Endothelial cell of umbilical vein (primary cell): Measurements from ENCODE around the gene NSUN7. TPM values are rescaled to one million over a fixed set of nuclear protein-coding genes. Genes with fewer than 3 reads are reported as not detected.

Experiments used
- BruUV-seq: library from RNA; stranded (reverse); fragments of 400-500 nt; replicated peaks from 2 replicates; lab custom pipeline; 2021; lab: Mats Ljungman, UMichigan
- CTCF ChIA-PET: fragments of 300-600, 350-600 bp; sonication (Branson Sonifier 250); formaldehyde crosslinking; loops from one replicate; lab custom pipeline; 2021; ENCODE audit warnings: antibody characterized with exemption, inconsistent platforms; lab: Charles Lee
- POLR2A ChIA-PET: fragments of 300-600, 350-600 bp; sonication (Branson Sonifier 250); formaldehyde crosslinking; loops from one replicate; lab custom pipeline; 2021; ENCODE audit warnings: antibody characterized with exemption, inconsistent platforms; lab: Charles Lee
- DNase-seq: peaks from one replicate; pipeline ENCODE4 v3.0.0-alpha.2; 2011; ENCODE audit warnings: low read depth, low spot score
- FAIRE-seq: peaks from 2 replicates; lab custom pipeline; 2011; peaks lifted over from hg19 to GRCh38; lab: Jason Lieb, UNC
- H2AFZ ChIP-seq: 2 replicates; pipeline ENCODE4 v1.6.0; 2012; ENCODE audit warnings: low read depth, low read length, control low read depth, inconsistent platforms
- H3K27ac ChIP-seq: 2 replicates; pipeline ENCODE4 v1.5.1; 2011; ENCODE audit warnings: low read depth, mild to moderate bottlenecking, control low read depth, low read length, moderate library complexity; ENCODE audit not compliant: insufficient read depth
- H3K27me3 ChIP-seq, 2 experiments: 2 replicates each; pipeline versions ENCODE4 v1.6.0 to v1.6.1; 2011; ENCODE audit warnings: low read length in 2 of 2, mixed read lengths in 1 of 2; ENCODE audit not compliant: control insufficient read depth in 2 of 2, insufficient read depth in 2 of 2
- H3K36me3 ChIP-seq, 2 experiments: 2 replicates in 1 of 2; 3 replicates in 1 of 2; pipeline ENCODE4 v1.5.1; 2011; ENCODE audit warnings: low read length in 2 of 2, mild to moderate bottlenecking in 1 of 2, moderate library complexity in 1 of 2; ENCODE audit not compliant: control insufficient read depth in 2 of 2, insufficient read depth in 2 of 2; ENCODE audit errors: extremely low read depth in 1 of 2
- H3K4me1 ChIP-seq: 3 replicates; pipeline ENCODE4 v1.5.1; 2011; ENCODE audit warnings: mild to moderate bottlenecking, low read length; ENCODE audit not compliant: control insufficient read depth, insufficient read depth; ENCODE audit errors: extremely low read depth
- H3K4me2 ChIP-seq: 2 replicates; pipeline ENCODE4 v1.6.1; 2011; ENCODE audit warnings: low read length, control low read depth, mixed read lengths; ENCODE audit not compliant: insufficient read depth
- H3K4me3 ChIP-seq, 3 experiments: fragments of 200-600 bp in 1 of 3; sonication (generic), shearing (Covaris generic) in 1 of 3; replicated peaks in 1 of 3; 2 replicates each; pipeline ENCODE4 v1.5.1; 2011 to 2016; ENCODE audit warnings: control low read depth in 3 of 3, low read length in 3 of 3, mild to moderate bottlenecking in 2 of 3, inconsistent platforms in 1 of 3, low read depth in 1 of 3, moderate library complexity in 1 of 3; ENCODE audit not compliant: insufficient read depth in 1 of 3
- H3K79me2 ChIP-seq: 2 replicates; pipeline ENCODE4 v1.6.0; 2012; ENCODE audit warnings: low read length, inconsistent platforms; ENCODE audit not compliant: control insufficient read depth, insufficient read depth
- H3K9ac ChIP-seq: replicated peaks from 2 replicates; pipeline ENCODE3; 2011; ENCODE audit warnings: low read length, control low read depth; ENCODE audit not compliant: insufficient read depth; ENCODE audit errors: extremely low read depth
- H3K9me1 ChIP-seq: replicated peaks from 3 replicates; pipeline ENCODE4 v1.6.0; 2011; ENCODE audit warnings: mild to moderate bottlenecking, low read length; ENCODE audit not compliant: control insufficient read depth, insufficient read depth; ENCODE audit errors: extremely low read depth
- H3K9me3 ChIP-seq: replicated peaks from 2 replicates; pipeline ENCODE4 v1.5.1; 2012; ENCODE audit warnings: low read length, inconsistent platforms; ENCODE audit not compliant: control insufficient read depth, insufficient read depth
- H4K20me1 ChIP-seq: replicated peaks from 2 replicates; pipeline ENCODE3; 2011; ENCODE audit warnings: mild to moderate bottlenecking, low read length; ENCODE audit not compliant: control insufficient read depth, insufficient read depth; ENCODE audit errors: extremely low read depth
- EZH2 ChIP-seq: IDR thresholded peaks from 2 replicates; pipeline ENCODE4 v1.6.1; 2012; ENCODE audit warnings: borderline replicate concordance, low read depth, mild to moderate bottlenecking, moderate library complexity, low read length, inconsistent platforms; ENCODE audit not compliant: severe bottlenecking
- FOS ChIP-seq: IDR thresholded peaks from 2 replicates; pipeline ENCODE4 v1.6.1; 2011; ENCODE audit warnings: mild to moderate bottlenecking, low read length, moderate library complexity, borderline replicate concordance; ENCODE audit not compliant: insufficient read depth
- GATA2 ChIP-seq: IDR thresholded peaks from 2 replicates; pipeline ENCODE4 v1.7.0; 2011; ENCODE audit warnings: low read depth, mild to moderate bottlenecking, moderate library complexity, mixed read lengths, low read length; ENCODE audit not compliant: insufficient read length, insufficient read depth
- JUN ChIP-seq: IDR thresholded peaks from 2 replicates; pipeline ENCODE4 v1.6.1; 2011; ENCODE audit warnings: borderline replicate concordance, low read depth; ENCODE audit not compliant: insufficient read length, insufficient read depth
- MYC ChIP-seq: IDR thresholded peaks from one replicate; pipeline ENCODE4 v1.6.1; 2011; ENCODE audit warnings: mild to moderate bottlenecking, low read depth, low read length
- POLR2A ChIP-seq: IDR thresholded peaks from 2 replicates; pipeline ENCODE4 v1.6.1; 2012; ENCODE audit warnings: low read depth, mild to moderate bottlenecking, control low read depth, low read length
- POLR2AphosphoS5 ChIP-seq: IDR thresholded peaks from 2 replicates; pipeline ENCODE4 v1.6.1; 2012; ENCODE audit warnings: low read depth, mild to moderate bottlenecking, control low read depth, low read length, moderate library complexity; ENCODE audit not compliant: insufficient read depth
- dilution Hi-C: fragments of 300-500 bp; cut with MboI; formaldehyde crosslinking; loops from one replicate; pipeline ENCODE4 v1.15.0; 2019; ENCODE audit warnings: low sequenced_read_pairs; ENCODE audit not compliant: extremely low pct_ligation_motif_present
- intact Hi-C: fragments of 100-400 bp; cut with micrococcal nuclease; formaldehyde crosslinking; loops from one replicate; pipeline ENCODE4 v1.10.0; 2022
- polyA plus RNA-seq, 4 experiments: library from polyadenylated mRNA; depleted of rRNA in 3 of 4; stranded (reverse) in 3 of 4; unstranded in 1 of 4; fragments of >200 nt; gene quantifications; 2 replicates each; pipeline versions ENCODE4 v1.2.1 to v1.2.3, GENCODE V29; 2011 to 2012; ENCODE audit warnings: missing spikeins in 1 of 4
- total RNA-seq: library from RNA; stranded (reverse); gene quantifications from 2 replicates; pipeline ENCODE4 v1.2.3, GENCODE V29; 2021
- TF ChIP-seq, protein P1 (sequence below): IDR thresholded peaks from 2 replicates; pipeline ENCODE4 v1.6.1; 2011; ENCODE audit not compliant: insufficient read depth, insufficient read length
- TF ChIP-seq, protein P2 (sequence below), 2 donors: IDR thresholded peaks; 1 replicate in 1 of 2; 2 replicates in 1 of 2; pipeline ENCODE4 v1.5.1; 2011; ENCODE audit warnings: low read length in 2 of 2, mild to moderate bottlenecking in 2 of 2, moderate library complexity in 2 of 2, control low read depth in 1 of 2, inconsistent platforms in 1 of 2, low read depth in 1 of 2; ENCODE audit not compliant: insufficient read depth in 1 of 2; ENCODE audit errors: extremely low read depth in 1 of 2

Gene NSUN7
- total and polyA plus RNA-seq, 2 donors (not counting 3 experiments of a cell fraction or from before 2014, with no cell fraction given): 0.03 to 0.20 TPM

DNA sequence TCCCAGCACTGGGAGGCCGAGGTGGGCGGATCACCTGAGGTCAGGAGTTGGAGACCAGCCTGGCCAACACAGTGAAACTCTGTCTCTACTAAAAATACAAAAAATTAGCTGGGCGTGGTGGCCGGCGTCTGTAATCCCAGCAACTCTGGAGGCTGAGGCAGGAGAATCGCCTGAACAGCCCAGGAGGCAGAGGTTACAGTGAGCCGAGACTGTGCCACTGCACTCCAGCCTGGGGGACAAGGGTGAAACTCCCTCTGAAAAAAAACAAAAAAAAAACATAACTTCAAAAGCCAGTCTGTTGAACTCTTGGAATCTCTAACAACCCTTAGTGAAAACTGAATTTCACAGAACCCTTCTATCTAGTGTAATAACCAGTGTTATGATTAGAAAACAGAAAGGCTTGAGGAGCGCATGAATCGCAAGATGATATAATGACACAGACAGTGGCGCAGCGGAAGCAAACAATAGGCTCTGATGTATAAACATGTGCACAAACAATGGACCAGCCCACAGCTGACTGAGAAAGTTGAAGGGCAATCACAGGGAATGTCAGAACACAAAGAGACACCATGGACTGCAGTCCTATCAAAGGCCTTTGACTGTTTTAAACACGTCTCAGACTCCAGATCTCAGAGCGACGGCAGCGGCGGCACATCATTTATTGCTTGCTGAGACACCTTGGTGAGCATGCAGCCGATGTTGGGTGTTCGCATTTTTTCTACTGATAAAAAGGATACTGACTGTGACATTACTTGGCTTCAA, 81.6 kb downstream of the NSUN7 start:
- no peak overlapping the region for H3K27ac ChIP-seq
- no peaks in the 10 kb centered on the region for H4K20me1 ChIP-seq
- dilution Hi-C loops (no loop called here), intact Hi-C loops (no loop called here)
- H3K4me3 ChIP-seq: no peak overlapping the region
- DNase-seq (no peak), FAIRE-seq (no peak)
- ChIA-PET POLR2A (no interaction called here), CTCF (interaction anchor here (1.8 kb wide), 1 partner anchor 10 kb away, joined by 9 read pairs; no protein-coding TSS in a partner anchor)
- H3K9ac ChIP-seq: no peak overlapping the region
- H3K4me1 ChIP-seq: no peaks in the 10 kb centered on the region
- no peak overlapping the region for H2AFZ ChIP-seq
- no peaks in the 10 kb centered on the region for H3K79me2 ChIP-seq
- BruUV-seq: no TSS peak
- TF ChIP-seq MYC: no peak
- TF ChIP-seq FOS: no peak
- TF ChIP-seq POLR2AphosphoS5: no peak
- TF ChIP-seq EZH2: no peak
- TF ChIP-seq, protein P1, sequence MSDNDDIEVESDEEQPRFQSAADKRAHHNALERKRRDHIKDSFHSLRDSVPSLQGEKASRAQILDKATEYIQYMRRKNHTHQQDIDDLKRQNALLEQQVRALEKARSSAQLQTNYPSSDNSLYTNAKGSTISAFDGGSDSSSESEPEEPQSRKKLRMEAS: no peak
- TF ChIP-seq JUN: no peak
- TF ChIP-seq, protein P2, sequence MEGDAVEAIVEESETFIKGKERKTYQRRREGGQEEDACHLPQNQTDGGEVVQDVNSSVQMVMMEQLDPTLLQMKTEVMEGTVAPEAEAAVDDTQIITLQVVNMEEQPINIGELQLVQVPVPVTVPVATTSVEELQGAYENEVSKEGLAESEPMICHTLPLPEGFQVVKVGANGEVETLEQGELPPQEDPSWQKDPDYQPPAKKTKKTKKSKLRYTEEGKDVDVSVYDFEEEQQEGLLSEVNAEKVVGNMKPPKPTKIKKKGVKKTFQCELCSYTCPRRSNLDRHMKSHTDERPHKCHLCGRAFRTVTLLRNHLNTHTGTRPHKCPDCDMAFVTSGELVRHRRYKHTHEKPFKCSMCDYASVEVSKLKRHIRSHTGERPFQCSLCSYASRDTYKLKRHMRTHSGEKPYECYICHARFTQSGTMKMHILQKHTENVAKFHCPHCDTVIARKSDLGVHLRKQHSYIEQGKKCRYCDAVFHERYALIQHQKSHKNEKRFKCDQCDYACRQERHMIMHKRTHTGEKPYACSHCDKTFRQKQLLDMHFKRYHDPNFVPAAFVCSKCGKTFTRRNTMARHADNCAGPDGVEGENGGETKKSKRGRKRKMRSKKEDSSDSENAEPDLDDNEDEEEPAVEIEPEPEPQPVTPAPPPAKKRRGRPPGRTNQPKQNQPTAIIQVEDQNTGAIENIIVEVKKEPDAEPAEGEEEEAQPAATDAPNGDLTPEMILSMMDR (IDR thresholded peaks at IDR 0.05; ENCODE audit: extremely low read depth in 1 of 2, insufficient read depth in 1 of 2, low read depth in 1 of 2, low read length in 2 of 2): no peak
- no peak for TF ChIP-seq POLR2A
- TF ChIP-seq GATA2: no peak
- peaks cover 11 to 26% of the 10 kb centered on the region in 2 experiments for H3K36me3 ChIP-seq
- no peaks in the 10 kb centered on the region for H3K27me3 ChIP-seq
- H3K9me1 ChIP-seq: no peaks in the 10 kb centered on the region
- no peaks in the 10 kb centered on the region for H3K9me3 ChIP-seq
- no peak overlapping the region for H3K4me2 ChIP-seq
